ENCODE data around the gene RTN4RL1.

The RTN4RL1 gene

DNA sequence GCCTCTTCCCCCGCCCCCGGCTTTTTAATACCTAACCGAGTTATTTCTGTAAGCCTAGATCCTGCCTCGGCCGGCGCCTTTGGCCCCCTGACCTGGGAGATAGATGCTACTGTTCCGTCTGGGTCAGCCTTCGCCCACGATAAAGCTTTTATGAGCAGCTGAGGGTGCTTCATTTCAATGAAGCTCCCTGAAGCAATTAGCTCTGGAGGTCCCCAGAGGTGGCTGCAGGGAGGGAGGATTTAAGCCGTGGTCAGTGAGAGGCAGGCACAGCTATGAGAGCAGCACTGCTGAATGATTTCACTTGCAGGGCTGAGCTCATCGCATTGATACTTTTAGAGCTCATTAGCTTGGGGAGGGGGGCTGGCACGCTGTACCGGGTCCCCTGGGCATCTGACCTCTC, 105.9 kb downstream of the RTN4RL1 start:
- no peak for DNase-seq (ENCODE audit: low read depth, low spot score)

DNA sequence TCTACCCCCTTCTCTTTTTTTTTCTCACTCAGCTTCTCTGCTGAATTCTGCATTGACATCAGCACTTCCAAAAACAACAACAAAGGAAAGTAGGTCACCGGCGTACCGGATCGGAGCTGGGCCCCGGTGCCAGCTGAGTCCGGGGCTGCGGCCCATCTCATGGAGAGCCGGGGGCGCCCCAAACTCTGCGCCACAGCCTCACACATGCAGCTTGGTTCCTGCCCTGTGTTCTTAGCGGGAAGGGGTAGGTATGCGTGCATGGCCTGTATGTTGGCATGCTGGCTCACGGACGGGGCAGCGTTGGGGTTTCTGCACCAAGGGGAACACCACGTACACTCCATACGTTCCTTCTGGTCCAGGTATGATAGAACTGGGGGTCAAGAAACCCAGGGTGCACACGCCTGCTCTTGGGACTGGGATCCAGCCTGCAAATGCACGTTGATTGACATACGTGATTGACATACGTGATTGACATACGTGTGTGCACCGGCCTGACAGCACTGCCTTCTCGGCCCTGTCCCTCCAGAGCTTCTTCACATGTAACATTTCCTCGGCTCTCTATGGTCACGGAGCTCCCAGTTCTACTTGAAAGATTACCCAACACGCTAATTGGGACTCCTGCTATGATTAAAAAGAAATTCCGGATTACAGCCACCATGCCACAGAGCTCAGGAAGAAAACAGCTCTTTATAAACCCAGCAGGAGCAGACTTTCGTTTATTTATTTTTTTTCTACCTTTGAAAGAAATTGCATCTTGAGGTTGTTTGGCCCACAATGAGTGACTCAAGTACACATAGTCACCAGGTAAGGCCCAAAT, 106.6 kb downstream of the RTN4RL1 start:
- DNase-seq (ENCODE audit: low read depth, low spot score), result no peak

- no peak for DNase-seq (ENCODE audit: low read depth, low spot score)
Measured at GRCh38 chr17:1916963-1917715, 108.0 kb downstream of the RTN4RL1 start.

- DNase-seq (ENCODE audit: low read depth, low spot score), result no peak
Measured at GRCh38 chr17:1916316-1916715, 108.8 kb downstream of the RTN4RL1 start.

DNA sequence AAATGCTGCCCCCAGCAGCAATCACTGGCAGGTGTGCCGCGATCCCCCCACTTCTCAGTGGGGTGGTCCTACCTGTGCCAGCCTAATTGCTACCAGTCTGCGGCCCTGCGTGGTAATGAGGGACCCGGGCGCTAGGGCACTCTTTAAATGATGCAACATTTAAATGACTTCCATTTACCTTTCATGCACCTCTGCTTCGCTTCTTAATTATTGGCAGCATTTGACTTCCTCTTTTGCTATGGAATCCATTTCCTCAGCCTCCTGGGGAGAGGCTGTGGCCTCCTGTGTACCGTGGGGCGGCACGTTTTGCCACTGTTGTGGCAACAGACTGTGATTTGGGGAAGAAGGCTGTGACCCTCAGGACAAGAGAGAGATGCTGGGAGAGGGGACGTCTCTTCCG, 109.2 kb downstream of the RTN4RL1 start:
- DNase-seq (ENCODE audit: low read depth, low spot score), result no peak

DNA sequence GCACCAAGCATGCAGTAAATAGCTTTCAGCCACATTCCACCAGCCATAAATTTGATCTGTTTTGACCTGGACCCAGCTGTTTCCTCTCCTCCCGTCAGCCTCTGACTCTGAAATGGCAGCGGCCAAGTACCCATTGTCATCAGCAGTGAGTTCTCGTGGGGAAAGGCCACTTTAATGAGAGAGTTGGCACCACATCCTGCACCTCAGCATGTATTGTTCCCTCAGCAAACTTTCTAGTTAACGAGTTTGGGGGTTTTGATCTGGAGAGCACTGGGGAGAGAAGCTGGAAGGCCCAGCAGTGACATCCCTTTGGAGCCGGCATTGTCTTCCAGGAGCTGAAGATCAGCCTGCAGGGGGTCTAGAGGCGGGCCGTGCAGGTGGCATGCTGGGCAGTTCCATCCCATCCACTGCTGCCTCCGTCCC, 110.5 kb downstream of the RTN4RL1 start:
- no peak for DNase-seq (ENCODE audit: low read depth, low spot score)

GRCh38 chr17:1913702-1914101, 111.4 kb downstream of the RTN4RL1 start:
- no peak for DNase-seq (ENCODE audit: low read depth, low spot score)

DNA sequence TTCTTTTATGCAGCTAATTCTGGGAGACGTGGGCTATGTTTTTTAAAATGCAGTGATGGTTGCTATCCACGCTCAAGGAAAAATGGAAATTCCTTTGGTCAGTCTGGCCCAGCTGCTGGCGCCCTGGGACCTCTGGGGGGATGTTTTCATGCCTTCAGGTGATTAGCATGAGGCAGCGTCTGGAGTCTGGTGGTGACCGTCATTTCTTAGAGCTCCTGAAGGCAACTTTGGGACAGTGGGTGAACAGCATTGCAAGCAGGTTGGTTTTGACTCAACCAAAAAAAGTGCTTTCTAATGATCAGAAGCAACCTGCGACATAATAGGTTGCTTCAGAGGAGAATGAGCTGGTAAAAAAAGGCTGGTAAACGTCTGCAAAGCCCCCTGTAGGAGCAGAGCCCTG, 113.0 kb downstream of the RTN4RL1 start:
- DNase-seq (ENCODE audit: low read depth, low spot score), result no peak

- no peak for DNase-seq (ENCODE audit: low read depth, low spot score)
Measured at GRCh38 chr17:1909985-1910384, 115.1 kb downstream of the RTN4RL1 start.

GRCh38 chr17:1908699-1909309, 116.3 kb downstream of the RTN4RL1 start:
- DNase-seq (ENCODE audit: low read depth, low spot score), result peak; percentile 86

- peak; percentile 65 for DNase-seq (ENCODE audit: low read depth, low spot score)
Measured at GRCh38 chr17:1907909-1908698, 117.0 kb downstream of the RTN4RL1 start.

GRCh38 chr17:1907216-1907631, 117.9 kb downstream of the RTN4RL1 start:
- DNase-seq (ENCODE audit: low read depth, low spot score), result no peak

- no peak for DNase-seq (ENCODE audit: low read depth, low spot score)
Measured at GRCh38 chr17:1906662-1907101, 118.5 kb downstream of the RTN4RL1 start.

DNA sequence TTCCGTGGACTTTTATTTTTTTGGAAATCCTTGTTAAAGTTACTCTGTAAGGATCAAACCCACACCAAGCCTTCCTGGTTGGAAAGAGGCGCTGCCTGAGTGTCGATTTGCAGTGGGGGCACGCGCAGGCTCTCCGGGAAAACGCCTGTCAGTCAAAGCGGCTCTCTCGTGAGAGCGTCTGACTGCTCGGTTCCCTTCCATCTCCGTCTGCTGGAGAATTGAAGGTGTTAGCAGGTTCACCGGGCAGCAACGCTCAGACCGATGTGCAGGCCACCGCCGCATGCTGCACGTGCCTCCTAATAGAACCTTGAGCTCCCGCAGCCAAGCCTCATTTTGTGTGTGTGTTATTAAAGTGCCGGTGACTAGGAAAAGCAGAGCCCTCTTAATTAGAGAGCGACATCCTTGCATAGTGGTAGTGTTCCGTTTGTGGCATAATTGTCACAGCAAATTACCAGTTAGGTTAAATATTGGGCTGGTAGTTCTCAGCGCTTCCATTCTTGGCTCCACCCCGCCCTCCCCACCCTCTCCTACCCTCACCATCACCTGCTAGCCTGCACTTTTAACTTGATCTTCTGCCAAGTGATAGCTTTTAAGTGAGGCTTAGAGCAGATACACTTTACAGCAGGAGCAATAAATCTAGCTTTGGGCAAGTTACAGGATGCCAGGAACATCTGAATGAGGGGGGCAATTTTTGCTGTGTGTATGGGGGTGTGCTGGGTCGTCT, 119.8 kb downstream of the RTN4RL1 start:
- peak; percentile 51 for DNase-seq (ENCODE audit: low read depth, low spot score)

DNA sequence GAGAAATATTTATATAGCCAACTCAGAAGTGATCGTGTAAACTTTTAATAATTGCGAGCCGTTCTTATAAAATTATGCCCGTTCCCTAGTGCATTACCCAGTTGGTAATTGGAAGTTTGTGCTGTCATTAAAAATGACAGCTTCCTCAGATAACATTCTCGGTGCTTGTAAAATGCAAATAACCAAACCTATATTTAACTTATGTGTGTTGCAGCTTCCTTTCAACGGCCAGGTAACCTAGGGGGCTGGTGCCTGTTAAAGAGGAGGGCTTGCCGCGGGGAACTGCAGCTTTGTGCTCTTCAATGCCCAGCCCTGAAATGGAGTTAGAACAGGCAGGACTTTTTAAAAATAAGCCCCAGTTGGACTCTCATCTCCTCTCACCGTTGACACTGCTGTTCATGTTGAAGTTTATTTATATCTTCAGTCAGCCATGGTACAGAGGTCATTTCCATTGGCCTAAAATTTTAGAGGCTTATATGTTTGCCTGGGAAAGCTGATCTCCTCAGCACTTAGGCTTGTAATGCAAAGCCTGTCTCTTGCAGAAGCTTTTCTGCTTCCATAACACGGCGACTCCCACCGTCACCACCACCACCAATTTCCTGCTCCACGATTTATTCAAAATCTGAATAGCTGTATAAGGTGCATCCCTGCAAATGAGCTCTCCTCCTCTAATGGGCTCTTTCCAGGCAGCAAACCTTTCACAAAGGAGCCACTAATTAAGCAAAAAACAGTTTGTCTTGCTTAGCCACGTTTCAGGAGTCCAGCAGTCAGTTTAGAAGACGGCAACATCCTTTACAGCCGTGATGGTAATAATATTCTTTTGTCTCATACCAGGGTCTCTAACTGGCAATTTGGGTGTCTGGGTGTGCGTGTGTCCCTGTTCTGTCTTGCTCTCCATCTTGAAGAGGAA, 120.6 kb downstream of the RTN4RL1 start:
- DNase-seq (ENCODE audit: low read depth, low spot score), result no peak

- DNase-seq (ENCODE audit: low read depth, low spot score), result no peak
Measured at GRCh38 chr17:1899403-1900000, 125.6 kb downstream of the RTN4RL1 start.

GRCh38 chr17:1898872-1899271, 126.3 kb downstream of the RTN4RL1 start:
- no peak for DNase-seq (ENCODE audit: low read depth, low spot score)

- DNase-seq (ENCODE audit: low read depth, low spot score), result no peak
Measured at GRCh38 chr17:1898332-1898731, 126.8 kb downstream of the RTN4RL1 start.

DNA sequence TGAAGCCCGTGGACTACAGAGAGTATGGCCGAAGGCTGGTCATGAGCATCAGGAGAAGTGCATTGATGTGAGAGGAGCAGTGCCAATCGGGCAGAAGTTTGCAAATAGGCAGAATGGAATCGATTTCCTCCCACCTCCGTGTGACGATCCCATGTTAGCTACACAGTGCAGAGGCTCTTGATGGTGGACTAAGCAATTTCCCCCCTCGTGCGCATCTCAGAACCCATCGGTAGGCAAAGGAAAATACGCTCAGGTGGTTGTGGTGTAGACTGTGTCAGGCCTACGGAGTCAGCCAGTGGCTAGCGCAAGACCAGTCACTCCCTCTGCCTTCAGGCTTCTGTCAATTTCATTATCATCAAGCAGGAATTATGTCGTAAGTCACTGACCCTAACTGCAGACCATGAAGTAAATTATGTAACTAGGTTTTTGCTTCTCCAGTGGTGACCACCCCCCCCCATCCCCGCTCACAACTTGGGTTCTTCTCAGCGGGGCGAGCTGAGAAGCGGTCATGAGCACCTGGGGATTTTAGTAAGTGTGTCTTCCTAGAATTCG, 128.0 kb downstream of the RTN4RL1 start:
- no peak for DNase-seq (ENCODE audit: low read depth, low spot score)

All from astrocyte of the hippocampus (primary cell).